Effector CD4-positive, alpha-beta T cell (primary cell): ENCODE data around the gene MORC3.
"Not testable (repeated sequence)": the region's sequence is repeated elsewhere in the genome, so short reads cannot be mapped to it uniquely, and the experiment has no call there.

Experiments
- DNase-seq: peaks from one replicate; pipeline ENCODE4 v3.0.0-alpha.2; 2020

Gene MORC3

DNA sequence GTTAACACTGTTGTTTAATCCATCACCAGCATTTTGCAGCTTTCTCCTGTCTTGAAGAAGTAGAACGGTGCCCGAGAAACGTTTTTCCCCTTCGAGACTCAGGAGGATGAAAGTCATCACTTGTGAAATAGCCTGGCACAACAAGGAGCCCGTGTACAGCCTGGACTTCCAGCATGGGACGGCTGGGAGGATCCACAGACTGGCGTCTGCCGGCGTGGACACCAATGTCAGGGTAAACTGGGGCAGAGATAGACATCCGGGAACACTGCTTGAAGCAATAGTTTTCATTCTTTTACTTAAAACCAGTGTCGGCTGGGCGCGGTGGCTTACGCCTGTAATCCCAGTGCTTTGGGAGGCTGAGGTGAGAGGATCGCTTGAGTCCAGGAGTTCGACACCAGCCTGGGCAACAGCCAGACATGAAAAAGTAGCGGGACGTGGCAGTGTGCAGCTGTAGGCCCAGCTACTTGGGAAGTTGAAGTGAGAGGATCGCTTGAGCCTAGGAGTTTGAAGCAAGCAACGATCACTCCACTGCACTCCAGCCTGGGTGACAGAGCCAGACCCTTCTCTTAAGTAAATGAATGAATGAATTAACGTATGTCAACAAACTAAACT is 66.1 kb downstream of the MORC3 start:
- DNase-seq, result no peak

DNA sequence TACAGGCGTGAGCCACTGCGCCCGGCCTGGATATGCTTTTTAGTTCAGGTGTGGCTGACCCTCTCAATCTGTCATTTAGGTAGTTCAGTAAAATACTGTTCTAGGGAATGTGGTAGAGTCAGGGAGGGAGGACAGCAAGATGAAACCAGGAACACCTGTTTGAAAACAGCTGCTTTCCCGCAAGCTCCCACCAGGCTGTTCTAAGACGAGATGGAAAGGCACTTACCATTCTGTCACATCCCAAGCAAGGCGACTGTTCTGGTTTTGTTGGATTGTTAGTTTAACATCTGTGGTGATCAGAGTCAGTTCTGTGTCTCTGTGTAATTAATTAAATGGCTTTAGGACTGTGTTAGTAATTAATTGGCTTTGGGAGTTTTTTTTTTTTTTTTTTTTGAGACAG is 68.1 kb downstream of the MORC3 start:
- no peak for DNase-seq

DNA sequence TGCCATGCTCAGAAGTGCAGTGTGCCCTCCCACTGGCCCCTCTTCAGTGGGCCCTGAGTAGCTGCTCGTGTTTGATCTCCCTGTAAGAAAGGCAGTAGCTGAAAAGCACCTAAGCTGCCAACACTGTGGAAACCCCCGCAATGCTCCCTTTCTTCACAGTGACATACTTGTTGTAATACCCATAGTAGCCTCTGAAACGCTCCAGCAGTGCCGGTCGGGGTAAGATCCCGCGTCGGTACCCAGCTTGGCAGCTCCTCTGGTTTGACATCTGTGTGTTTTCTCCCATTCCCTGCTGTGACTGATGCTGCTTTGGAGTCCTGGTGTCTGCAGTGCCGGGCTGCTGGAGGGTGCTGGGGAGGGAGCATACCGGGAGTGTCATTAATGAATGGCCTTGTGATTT is 68.8 kb downstream of the MORC3 start:
- no peak for DNase-seq

DNA sequence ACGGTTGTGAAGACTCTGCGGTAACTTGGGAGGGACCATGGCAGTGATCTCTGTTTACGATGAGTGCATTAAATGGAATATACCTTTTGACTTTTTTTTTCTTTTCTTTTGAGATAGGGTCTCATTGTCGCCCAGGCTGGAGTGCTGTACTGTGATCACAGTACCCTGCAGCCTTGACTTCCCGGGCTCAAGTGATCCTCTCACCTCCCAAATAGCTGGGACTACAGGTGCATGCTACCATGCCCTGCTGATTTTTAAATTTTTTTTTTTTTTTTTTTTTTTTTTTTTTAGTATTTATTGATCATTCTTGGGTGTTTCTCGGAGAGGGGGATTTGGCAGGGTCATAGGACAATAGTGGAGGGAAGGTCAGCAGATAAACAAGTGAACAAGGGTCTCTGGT is 71.7 kb downstream of the MORC3 start:
- not testable (repeated sequence) for DNase-seq

DNA sequence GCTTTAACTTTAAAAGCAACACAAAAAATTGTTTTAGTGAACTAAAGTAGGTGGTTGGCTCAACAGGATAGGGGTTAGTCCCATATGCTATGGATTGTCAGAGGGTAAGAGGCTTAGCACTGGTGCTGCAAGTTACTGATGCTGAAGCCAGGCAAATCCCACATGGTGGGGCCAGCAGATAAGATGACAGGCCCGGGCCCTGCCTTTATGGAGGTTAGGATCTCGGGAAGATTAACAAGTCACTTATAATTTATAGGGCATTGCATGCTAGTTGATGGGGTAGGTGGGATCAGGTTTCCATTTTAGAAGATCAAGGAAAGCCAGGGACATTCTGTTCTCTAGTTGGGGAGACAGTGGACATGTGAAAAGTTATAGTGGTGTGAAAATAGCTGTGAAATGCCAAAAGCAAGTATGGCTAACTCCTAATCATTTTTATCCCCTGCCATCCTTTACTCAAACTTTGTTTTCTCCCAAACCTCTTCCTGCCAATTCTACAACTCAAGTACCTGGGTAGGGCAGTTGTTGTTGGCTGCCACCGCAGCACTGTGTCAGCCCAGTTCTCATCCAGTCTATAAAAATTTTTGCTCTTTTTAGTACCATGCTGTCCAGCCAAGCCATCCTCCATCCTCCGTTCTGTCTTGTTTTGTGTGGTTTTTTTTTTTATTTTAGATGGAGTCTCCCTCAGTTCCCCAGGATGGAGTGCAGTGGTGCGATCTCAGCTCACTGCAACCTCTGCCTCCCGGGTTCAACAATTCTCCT is 75.5 kb downstream of the MORC3 start:
- DNase-seq, result no peak

DNA sequence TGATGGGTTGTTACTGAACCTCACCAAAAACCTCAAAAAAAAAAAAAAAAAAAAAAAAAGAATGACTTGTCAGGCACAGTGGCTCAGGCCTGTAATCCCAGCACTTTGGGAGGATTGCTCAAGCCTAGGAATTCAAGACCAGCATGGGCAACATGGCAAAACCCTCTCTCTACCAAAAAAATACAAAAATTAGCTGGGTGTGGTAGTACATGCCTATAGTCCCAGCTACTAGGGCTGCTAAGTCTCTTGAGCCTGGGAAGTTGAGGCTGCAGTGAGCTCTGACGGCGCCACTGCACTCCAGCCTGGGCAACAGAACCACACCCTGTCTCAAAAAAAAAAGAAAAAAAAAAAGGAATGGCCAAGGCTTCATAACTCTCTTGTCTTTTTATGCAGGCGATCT is 76.3 kb downstream of the MORC3 start:
- no peak for DNase-seq

DNA sequence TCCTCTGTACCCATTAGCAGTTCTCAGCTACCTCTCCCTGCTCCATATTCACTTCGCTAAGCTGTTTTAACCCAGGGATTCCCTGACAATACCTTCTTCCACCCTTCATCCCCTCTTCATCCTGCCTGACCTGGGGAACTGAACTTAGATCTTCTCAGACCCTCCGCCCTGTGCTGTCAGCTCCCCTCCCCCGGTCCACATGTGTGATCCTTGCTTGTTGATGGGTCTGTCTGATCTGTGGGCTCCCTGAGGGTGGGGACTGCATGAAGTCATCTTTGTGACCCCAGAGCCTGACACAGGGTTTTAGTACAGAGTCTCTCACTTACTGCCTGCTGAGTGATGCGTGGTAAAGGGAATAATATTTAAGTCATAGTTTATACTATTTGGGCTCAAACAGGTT is 77.0 kb downstream of the MORC3 start:
- DNase-seq, result no peak

DNA sequence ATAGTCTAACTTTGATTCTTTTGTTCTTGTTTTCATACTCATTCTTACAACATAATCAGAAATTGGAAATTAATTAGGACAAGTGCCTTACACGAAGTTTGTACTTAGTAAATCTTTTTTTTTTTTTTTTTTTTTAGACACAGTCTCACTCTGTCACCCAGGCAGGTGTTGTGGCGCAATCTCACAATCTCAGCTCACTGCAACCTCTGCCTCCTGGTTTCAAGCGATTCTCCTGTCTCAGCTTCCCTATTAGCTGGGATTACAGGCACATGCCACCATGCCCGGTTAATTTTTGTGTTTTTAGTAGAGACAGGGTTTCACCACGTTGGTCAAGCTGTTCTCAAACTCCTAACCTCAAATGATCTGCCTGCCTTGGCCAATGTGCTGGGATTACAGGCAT is 77.6 kb downstream of the MORC3 start:
- no peak for DNase-seq

DNA sequence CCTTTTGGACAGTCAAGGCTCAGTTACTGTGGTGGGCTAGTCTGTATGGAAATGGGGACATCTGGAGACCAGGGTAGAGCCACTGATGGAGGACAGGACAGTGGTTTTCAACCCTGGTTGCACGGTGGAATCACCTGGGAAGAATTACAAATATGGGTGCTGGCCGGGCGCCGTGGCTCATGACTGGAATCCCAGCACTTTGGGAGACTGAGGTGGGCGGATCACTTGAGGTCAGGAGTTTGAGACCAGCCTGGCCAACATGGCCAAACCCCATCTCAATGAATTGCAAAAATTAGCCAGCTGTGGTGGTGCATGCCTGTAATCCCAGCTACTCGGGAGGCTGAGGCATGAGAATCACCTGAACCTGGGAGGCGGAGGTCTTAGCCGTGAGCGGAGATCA is 79.7 kb downstream of the MORC3 start:
- DNase-seq, result not testable (repeated sequence)

DNA sequence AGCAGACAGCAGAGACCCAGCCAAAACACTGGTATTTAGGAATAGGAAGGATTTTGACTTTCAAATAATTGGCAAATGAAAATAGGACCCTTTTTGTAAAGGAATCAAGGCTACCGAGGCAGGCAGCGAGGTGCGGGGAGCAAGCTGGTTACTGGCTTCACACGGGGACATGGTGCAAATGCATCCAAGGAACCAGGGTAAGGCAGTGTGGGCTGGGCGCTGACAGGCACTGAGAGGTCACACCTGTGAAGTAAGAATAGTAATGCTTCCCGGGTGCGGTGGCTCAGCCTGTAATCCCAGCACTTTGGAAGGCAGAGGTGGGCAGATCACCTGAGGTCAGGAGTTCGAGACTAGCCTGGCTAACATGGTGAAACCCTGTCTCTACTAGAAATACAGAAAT is 80.7 kb downstream of the MORC3 start:
- no peak for DNase-seq

DNA sequence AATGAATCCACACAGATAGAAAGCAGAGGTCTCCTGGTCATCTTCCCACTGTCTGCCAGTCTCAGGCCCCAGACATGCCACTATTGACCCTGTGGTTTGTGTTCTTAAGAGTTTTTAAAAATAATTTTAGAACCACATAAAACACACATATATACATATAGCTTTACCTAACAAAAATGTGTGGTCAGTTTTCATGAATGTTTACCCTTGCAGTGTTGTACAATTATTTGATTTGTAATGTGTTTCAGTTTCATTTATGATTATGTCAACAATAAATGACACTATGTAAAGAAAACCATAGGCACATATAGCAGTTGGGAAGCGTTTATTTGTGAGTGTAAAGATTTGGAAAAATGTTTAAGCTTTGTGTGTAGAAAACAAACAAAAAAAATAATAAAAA is 82.3 kb downstream of the MORC3 start:
- DNase-seq, result no peak

DNA sequence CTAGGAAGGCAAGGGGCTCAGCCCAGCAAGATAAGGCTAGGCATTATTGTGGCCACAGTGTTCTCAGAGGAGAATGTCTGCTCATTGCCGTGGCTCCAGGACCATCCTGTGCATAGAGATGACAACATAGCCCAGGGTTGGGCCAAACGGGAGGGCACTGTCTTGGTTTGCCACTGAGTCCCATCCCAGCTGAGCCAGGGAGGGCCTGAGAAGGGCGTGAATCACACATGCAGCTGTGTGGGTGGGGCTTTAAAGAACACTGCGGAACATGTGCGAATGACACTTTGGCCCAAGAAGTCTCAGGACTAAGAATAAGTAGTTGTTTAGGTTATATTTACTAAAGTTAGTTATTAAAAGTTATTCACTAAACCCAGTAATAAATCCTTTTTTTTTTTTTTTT is 83.7 kb downstream of the MORC3 start:
- no peak for DNase-seq

DNA sequence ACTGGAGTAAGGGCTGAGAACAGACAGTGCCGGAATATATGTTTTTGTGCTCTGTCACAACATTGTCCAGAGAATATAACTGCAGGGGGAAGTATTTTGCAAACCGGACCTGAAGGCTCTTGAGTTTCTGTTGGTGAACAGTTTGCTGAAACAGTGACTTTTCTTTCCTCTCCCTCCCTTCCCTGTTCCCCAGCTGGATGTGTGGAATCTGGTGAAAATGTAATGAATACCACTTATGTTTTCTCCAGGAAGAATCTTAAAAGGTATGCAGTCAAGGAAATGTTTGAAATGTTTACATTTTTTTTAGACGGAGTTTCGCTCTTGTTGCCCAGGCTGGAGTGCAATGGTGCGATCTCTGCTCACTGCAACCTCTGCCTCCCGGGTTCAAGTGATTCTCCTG is 88.6 kb downstream of the MORC3 start:
- DNase-seq, result no peak

DNA sequence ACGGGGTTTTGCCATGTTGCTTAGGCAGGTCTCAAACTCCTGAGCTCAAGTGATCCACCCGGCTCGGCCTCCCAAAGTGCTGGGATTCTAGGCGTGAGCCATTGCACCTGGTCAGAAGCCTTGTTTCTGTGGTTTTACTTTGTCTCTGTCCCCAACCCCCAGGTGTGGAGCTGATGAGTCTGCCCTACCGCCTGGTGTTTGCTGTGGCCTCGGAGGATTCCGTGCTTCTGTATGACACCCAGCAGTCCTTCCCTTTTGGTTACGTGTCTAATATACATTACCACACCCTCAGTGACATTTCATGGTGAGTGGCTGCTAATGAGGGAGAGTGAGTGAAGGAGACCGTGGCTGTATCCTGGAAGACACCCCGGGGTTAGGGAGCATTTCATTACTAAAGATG is 91.3 kb downstream of the MORC3 start:
- no peak for DNase-seq

DNA sequence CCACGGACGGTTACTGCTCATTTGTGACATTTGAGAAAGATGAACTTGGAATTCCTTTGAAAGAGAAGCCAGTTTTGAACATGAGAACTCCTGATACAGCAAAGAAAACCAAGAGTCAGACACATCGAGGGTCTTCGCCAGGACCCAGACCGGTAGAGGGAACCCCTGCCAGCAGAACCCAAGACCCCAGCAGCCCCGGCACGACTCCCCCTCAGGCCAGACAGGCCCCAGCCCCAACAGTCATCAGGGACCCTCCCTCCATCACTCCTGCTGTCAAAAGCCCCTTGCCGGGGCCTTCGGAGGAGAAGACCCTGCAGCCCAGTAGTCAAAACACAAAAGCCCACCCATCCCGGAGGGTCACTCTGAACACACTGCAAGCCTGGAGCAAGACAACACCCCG is 92.9 kb downstream of the MORC3 start:
- DNase-seq, result no peak

DNA sequence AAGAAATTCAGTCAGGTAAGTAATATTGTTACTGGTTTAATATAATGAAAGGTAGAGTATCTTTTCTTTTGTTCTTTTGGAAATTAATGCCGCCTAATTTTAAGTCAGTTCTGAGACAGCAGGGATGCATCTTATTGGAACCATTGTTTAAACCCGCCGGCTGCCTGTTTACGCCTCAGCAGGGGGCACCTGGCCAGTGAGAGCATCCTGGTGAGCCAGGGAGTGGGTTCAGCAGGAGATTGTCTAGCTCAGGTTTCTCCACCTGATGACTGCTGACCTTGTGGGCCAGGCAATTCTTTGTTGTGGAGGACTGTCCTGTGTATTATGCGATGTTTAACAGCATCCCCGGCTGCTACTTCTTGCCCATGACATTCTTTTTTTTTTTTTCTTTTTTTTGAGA is 95.4 kb downstream of the MORC3 start:
- DNase-seq, result no peak

DNA sequence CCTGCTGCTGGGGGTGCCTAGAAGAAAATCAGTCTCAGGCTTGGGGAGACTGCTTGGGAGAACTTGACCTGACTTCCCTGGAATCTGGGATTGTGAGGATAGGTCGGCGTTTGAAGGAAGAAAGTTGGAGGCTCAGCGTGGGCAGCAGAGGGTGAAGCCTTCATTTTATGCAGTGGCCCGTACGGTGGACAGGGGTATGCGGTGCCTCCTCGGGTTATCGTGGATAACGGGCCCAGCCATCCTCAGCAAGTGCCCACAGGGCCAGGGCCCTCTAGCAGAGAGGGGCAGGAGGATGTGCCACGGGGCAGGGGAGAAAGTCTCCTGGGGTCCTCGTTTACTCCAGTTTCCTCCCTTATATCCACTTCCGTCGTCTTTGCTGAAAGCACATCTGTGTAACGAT is 99.2 kb downstream of the MORC3 start:
- no peak for DNase-seq

DNA sequence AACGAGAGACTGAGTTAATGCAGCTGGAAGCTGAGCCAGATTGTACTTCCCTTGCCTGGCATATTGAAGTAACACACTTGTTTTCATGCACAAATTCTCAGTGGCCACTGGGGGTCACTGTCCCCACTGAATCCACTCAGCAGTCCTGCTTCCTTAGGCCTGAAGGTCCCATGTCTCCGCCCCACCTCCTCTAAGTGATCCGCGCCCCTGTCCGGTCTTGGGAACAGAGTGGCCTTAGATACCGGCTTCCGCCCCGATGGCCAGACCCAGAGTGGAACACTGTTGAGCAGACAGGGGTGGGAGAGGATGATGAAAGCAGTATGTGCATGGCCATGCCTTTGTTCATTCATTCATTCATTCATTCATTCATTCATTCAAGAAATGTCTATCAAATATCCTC is 100.0 kb downstream of the MORC3 start:
- peak; percentile 4 for DNase-seq

DNA sequence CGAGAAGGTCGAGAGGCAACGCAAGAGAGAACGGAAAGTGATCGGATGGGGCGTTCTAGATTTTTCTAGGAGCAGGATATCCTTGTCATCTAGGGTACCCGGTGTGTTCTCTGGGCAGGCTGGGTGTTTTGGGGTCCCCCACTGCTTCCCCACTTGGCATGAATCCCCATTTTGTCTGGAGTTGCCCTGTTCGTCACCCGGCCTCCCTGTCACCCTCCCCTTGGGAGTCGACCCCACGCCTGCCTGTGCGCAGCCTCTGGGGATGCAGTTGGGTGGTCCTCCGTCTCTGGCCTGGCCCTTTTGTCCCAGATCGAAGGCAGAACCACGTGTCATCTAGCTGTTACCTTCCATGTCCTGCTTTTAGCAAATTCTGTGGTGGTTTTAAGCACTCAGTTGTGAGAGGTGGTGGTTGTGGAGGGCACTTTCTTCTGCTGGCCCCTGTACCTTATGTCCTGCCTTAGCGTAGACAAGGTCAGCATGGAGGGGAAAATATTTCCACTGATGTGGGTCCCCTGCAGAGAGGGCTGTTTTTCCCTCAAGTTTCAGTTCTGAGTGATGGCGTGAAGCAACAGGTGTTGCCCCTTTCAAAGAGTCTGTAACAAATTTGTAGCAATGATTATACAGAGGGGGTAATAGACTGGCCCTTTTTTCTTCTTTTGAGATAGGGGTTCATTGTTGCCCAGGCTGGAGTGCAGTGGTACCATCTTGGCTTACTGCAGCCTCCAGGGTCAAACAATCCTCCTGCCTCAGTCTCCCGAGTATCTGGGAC is 100.8 kb downstream of the MORC3 start:
- no peak for DNase-seq

DNA sequence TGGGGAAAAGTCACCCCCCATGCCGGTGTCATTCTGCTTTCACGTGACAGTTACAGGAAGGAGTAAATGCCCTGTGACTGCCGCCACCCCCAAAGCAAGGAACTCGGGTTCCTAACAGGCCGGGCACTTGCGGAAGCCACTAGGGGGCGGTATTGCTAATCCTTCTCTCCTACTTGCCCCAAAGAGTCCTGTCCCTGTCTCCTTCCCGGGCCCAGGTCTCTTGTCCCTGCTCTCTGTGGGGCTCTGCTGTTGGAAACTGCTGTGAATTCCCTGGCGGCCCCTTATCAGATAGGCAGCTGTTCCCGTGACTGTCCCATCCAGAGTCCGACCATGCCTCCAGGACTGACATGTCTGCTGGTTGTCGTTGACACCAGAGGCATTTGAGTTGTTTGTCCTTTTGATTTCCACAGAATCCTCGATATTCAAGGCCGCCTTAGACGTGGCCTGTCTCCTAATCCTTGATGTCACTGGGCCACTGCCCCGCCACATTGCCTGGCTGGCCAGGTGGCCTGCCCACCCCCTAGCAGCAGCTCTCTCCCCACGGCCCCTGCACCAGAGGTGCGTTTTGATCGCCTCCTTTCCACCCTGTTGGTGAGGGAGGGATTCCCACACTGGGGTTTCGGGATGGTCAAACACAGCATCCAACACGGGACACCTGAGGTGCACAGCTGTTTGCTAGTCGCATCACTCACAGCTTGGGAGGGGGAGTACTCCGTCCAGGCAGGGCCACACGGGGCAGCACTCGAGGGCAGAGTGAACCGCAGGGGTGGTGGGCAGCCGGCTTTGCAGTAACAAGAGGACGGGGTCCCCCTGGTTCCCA is 102.5 kb downstream of the MORC3 start:
- no peak for DNase-seq

DNA sequence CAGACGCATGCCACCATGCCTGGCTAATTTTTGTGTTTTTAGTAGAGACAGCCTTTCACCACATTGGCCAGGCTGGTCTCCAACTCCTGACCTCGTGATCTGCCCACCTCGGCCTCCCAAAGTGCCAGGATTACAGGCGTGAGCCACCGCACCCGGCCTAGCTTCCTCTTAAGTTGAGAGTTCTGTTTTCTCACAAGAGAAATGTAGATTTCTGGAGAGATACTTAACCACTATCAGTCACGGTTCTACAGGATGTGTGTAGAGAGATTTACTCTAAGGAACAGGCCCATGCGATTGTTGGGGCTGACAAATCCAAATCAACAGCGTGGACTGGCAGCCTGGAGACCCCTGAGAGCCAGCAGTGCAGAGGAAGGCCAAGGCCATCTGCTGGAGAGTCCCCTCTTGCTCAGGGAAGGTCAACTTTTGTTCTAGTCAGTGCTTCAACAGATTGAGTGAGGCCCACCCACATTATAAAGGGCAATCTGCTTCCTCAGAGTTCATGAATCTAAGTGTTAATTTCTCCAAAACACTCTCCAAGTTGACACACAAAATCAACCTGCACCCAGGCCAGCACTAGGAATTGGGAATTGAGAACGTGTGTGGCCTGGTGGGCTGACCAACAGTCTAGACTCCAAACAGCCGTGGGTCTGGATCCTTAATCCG is 103.9 kb downstream of the MORC3 start:
- DNase-seq, result no peak

DNA sequence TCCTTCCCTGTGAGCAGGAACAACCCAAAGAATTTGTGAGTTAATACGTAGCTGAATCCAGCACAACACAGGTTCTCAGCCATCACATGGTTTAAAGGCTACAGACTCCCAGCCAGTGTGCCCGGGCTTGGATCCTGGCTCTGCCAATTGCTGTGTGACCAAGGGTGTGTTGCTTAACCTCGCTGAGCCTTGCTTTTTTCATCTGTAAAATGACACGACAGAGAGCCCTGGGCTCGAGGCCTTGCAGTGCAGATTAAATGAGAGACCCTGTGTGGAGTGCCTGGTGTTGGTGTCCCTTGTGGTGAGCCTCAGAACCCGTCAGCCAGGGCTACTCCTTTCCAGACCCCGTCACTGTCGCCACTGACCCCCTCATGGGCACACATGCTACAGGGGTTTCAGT is 104.6 kb downstream of the MORC3 start:
- no peak for DNase-seq

DNA sequence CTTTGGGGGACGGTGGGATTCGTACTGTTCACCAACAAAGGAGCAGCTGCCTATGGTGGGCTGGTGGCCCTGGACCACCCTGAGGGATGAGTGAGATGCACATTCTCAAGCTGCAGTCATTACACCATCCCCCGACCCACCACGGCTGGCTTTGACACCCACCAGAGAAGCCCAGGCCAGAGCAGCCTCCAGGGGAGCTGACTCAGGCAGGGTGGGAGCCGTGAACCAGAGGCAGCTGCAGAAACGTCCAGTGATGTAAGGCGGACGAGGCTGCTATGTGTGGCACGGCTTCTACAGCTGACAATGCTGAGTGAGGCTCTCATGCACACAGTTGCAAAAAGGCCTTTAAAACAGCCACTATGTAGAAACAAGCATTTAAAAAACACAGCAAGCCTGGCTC is 105.3 kb downstream of the MORC3 start:
- DNase-seq, result no peak
